GM18526 (cell line): Measurements from ENCODE around the gene ABR.

ENCODE experiments used
- POLR2A ChIP-seq: IDR thresholded peaks from 3 replicates; pipeline ENCODE4 v1.6.1; 2011; ENCODE audit not compliant: insufficient read length; ENCODE audit errors: extremely low read depth

The ABR gene

GRCh38 chr17:1179818-1180742 is at the start of gene ABR:
TSS of gene ABR (minus strand) at chr17:1179981. CDS start at chr17:1179727, 254 bp downstream.
- no peak for TF ChIP-seq POLR2A

GRCh38 chr17:1229349-1229899 is 49.6 kb upstream of the ABR start:
- TF ChIP-seq POLR2A = peak; percentile 78

GRCh38 chr17:1228781-1229348 is 49.1 kb upstream of the ABR start:
- TF ChIP-seq POLR2A = no peak

GRCh38 chr17:1227917-1228780 is 48.4 kb upstream of the ABR start:
- peak; percentile 9 for TF ChIP-seq POLR2A

- no peak for TF ChIP-seq POLR2A
Observed at GRCh38 chr17:1227365-1227764, 47.6 kb upstream of the ABR start.

GRCh38 chr17:1226308-1226707 is 46.5 kb upstream of the ABR start:
- no peak for TF ChIP-seq POLR2A

- no peak for TF ChIP-seq POLR2A
Observed at GRCh38 chr17:1224330-1224729, 44.5 kb upstream of the ABR start.

- TF ChIP-seq POLR2A = no peak
Observed at GRCh38 chr17:1223662-1224061, 43.9 kb upstream of the ABR start.

- no peak for TF ChIP-seq POLR2A
Observed at GRCh38 chr17:1222321-1222720, 42.5 kb upstream of the ABR start.

GRCh38 chr17:1221209-1221608 is 41.4 kb upstream of the ABR start:
- TF ChIP-seq POLR2A = no peak

- no peak for TF ChIP-seq POLR2A
Observed at GRCh38 chr17:1220346-1220745, 40.6 kb upstream of the ABR start.

- no peak for TF ChIP-seq POLR2A
Observed at GRCh38 chr17:1217089-1217385, 37.3 kb upstream of the ABR start.

GRCh38 chr17:1216217-1217088 is 36.7 kb upstream of the ABR start:
- no peak for TF ChIP-seq POLR2A

GRCh38 chr17:1212946-1213345 is 33.2 kb upstream of the ABR start:
- no peak for TF ChIP-seq POLR2A
